PFSK-1 (cell line): ENCODE data around the gene SMPD2.

ENCODE experiments used
- POLR2AphosphoS5 ChIP-seq: IDR thresholded peaks from 2 replicates; pipeline ENCODE4 v1.6.1; 2012; ENCODE audit warnings: low read depth, mild to moderate bottlenecking, control low read depth, low read length, moderate library complexity
- SIN3A ChIP-seq: IDR thresholded peaks from 2 replicates; pipeline ENCODE4 v1.6.1; 2012; ENCODE audit warnings: mild to moderate bottlenecking, low read length, moderate library complexity, borderline replicate concordance; ENCODE audit not compliant: insufficient read depth
- TAF1 ChIP-seq: IDR thresholded peaks from 2 replicates; pipeline ENCODE4 v1.6.1; 2012; ENCODE audit warnings: low read length, control low read depth, borderline replicate concordance; ENCODE audit not compliant: insufficient read depth
- TF ChIP-seq, protein P1 (sequence below), 2 experiments: IDR thresholded peaks; 2 replicates each; pipeline versions ENCODE4 v1.6.1 to v1.8.0; 2011 to 2012; ENCODE audit warnings: low read depth in 2 of 2, low read length in 2 of 2, control low read depth in 1 of 2, inconsistent platforms in 1 of 2, mild to moderate bottlenecking in 1 of 2, moderate library complexity in 1 of 2; ENCODE audit not compliant: insufficient read depth in 1 of 2

- TF ChIP-seq, protein P1, sequence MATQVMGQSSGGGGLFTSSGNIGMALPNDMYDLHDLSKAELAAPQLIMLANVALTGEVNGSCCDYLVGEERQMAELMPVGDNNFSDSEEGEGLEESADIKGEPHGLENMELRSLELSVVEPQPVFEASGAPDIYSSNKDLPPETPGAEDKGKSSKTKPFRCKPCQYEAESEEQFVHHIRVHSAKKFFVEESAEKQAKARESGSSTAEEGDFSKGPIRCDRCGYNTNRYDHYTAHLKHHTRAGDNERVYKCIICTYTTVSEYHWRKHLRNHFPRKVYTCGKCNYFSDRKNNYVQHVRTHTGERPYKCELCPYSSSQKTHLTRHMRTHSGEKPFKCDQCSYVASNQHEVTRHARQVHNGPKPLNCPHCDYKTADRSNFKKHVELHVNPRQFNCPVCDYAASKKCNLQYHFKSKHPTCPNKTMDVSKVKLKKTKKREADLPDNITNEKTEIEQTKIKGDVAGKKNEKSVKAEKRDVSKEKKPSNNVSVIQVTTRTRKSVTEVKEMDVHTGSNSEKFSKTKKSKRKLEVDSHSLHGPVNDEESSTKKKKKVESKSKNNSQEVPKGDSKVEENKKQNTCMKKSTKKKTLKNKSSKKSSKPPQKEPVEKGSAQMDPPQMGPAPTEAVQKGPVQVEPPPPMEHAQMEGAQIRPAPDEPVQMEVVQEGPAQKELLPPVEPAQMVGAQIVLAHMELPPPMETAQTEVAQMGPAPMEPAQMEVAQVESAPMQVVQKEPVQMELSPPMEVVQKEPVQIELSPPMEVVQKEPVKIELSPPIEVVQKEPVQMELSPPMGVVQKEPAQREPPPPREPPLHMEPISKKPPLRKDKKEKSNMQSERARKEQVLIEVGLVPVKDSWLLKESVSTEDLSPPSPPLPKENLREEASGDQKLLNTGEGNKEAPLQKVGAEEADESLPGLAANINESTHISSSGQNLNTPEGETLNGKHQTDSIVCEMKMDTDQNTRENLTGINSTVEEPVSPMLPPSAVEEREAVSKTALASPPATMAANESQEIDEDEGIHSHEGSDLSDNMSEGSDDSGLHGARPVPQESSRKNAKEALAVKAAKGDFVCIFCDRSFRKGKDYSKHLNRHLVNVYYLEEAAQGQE (IDR thresholded peaks at IDR 0.05; ENCODE audit: insufficient read depth in 1 of 2, low read depth in 2 of 2, low read length in 2 of 2): no peak
- TF ChIP-seq TAF1 (no peak), POLR2AphosphoS5 (no peak), SIN3A (no peak)
Observed at GRCh38 chr6:109443425-109443950, 3.0 kb downstream of the SMPD2 start.
